Loucy (cell line): Measurements from ENCODE around the gene KLHL12.

Experiments
- CTCF ChIP-seq: fragments of 200-600 bp; sonication (generic); conservative IDR thresholded peaks from 2 replicates; pipeline ENCODE4 v1.5.1; 2014; ENCODE audit warnings: mild to moderate bottlenecking, antibody characterized with exemption, low read length
- EZH2phosphoT487 ChIP-seq: fragments of 200-600 bp; IDR thresholded peaks from 2 replicates; pipeline ENCODE4 v1.6.1; 2018; ENCODE audit warnings: antibody characterized with exemption, mild to moderate bottlenecking, moderate library complexity, borderline replicate concordance

GRCh38 chr1:202951437-202951836 lies 24.4 kb upstream of the KLHL12 start:
- no peak for TF ChIP-seq CTCF
- TF ChIP-seq EZH2phosphoT487, result no peak
